Cardiac fibroblast (primary cell): ENCODE measurements around the gene SHC1.

Source experiments
- DNase-seq, 2 donors: peaks; one replicate each; pipeline versions ENCODE4 v3.0.0 to v3.0.0-alpha.2; 2010; ENCODE audit warnings: low read depth in 2 of 2
- H3K4me3 ChIP-seq, 2 donors: replicated peaks in 1 of 2; 1 replicate in 1 of 2; 2 replicates in 1 of 2; pipeline ENCODE4 v1.5.1; 2011; ENCODE audit warnings: low read depth in 2 of 2, low read length in 2 of 2, mild to moderate bottlenecking in 2 of 2, moderate library complexity in 1 of 2
- CTCF ChIP-seq: IDR thresholded peaks from one replicate; pipeline ENCODE4 v1.5.1; 2011; ENCODE audit warnings: low read depth, mild to moderate bottlenecking, low read length, inconsistent platforms

SHC1 gene

GRCh38 chr1:155002464-155003226, 32.1 kb upstream of the SHC1 start, which contains the start of gene ZBTB7B:
Gene ZBTB7B (plus strand): TSS chr1:155002802. CDS start chr1:155014661, 11,859 bp downstream.
- TF ChIP-seq CTCF: no peak
- H3K4me3 ChIP-seq: peak within 1 kb of the TSS; percentile 85 to 88
- DNase-seq: peak; percentile 29 to 36

- TF ChIP-seq CTCF: peak; percentile 38
- peak overlapping the region; percentile 68 to 88 for H3K4me3 ChIP-seq
- DNase-seq: peak; percentile 99
These were observed 31.3 kb upstream of the SHC1 start for GRCh38 chr1:155001675-155002463.

- no peak for DNase-seq
- peak overlapping the region; percentile 68 to 70 for H3K4me3 ChIP-seq
- no peak for TF ChIP-seq CTCF
These were observed 30.8 kb upstream of the SHC1 start for GRCh38 chr1:155001425-155001674.

- H3K4me3 ChIP-seq: peak overlapping the region; percentile 68 to 70
- DNase-seq: peak; percentile 83 to 88
- peak; percentile 2 for TF ChIP-seq CTCF
These were observed 30.3 kb upstream of the SHC1 start for GRCh38 chr1:155000726-155001424.

- DNase-seq: no peak
These were observed 29.8 kb upstream of the SHC1 start for GRCh38 chr1:155000411-155000725.

More at GRCh38 chr1:155000411-155000725, 29.8 kb upstream of the SHC1 start:
- H3K4me3 ChIP-seq: peak overlapping the region; percentile 68 to 70
- TF ChIP-seq CTCF: no peak
